CD4-positive, alpha-beta T cell (primary cell): ENCODE data around the gene USP16. TPM values are rescaled to one million over a fixed set of nuclear protein-coding genes. Genes with fewer than 3 reads are reported as not detected.

Experiments
- ATAC-seq: fragments of 200-7000 bp; cut with Tn5 transposase; one replicate; pipeline ENCODE4 v1.10.0; 2022; ENCODE audit warnings: mild to moderate bottlenecking; ENCODE audit not compliant: poor library complexity
- CTCF ChIA-PET: fragments of 350-600 bp; sonication (Branson Sonifier 250); formaldehyde crosslinking; loops from one replicate; lab custom pipeline; 2021; ENCODE audit warnings: antibody characterized with exemption, inconsistent platforms; lab: Charles Lee
- POLR2A ChIA-PET: fragments of 350-600 bp; sonication (Branson Sonifier 250); formaldehyde crosslinking; loops from one replicate; lab custom pipeline; 2021; ENCODE audit warnings: antibody characterized with exemption, inconsistent platforms; lab: Charles Lee
- DNase-seq, 14 experiments: peaks; one replicate each; pipeline ENCODE4 v3.0.0-alpha.2; 2013 to 2020; ENCODE audit warnings: mixed read lengths in 2 of 14
- H3K27ac ChIP-seq, 2 donors: one replicate each; pipeline versions ENCODE4 v1.5.1 to v1.7.0; 2013; ENCODE audit warnings: low read length in 2 of 2, low read depth in 1 of 2, mild to moderate bottlenecking in 1 of 2
- H3K27me3 ChIP-seq, 2 experiments: 1 replicate in 1 of 2; 2 replicates in 1 of 2; pipeline versions ENCODE4 v1.6.1 to v1.7.0; 2013; ENCODE audit warnings: low read length in 2 of 2, control low read depth in 1 of 2, mild to moderate bottlenecking in 1 of 2, moderate library complexity in 1 of 2; ENCODE audit not compliant: insufficient read depth in 2 of 2, control insufficient read depth in 1 of 2
- H3K36me3 ChIP-seq: one replicate; pipeline ENCODE4 v1.6.1; 2013; ENCODE audit warnings: low read length, control low read depth; ENCODE audit not compliant: insufficient read depth
- H3K4me1 ChIP-seq: one replicate; pipeline ENCODE4 v1.6.1; 2013; ENCODE audit warnings: low read length, control low read depth; ENCODE audit not compliant: insufficient read depth
- H3K4me3 ChIP-seq: one replicate; pipeline ENCODE4 v1.5.1; 2013; ENCODE audit warnings: mild to moderate bottlenecking, low read length, moderate library complexity
- H3K9me3 ChIP-seq, 2 experiments: 1 replicate in 1 of 2; 2 replicates in 1 of 2; pipeline versions ENCODE4 v1.6.1 to v1.7.0; 2013; ENCODE audit warnings: low read length in 2 of 2, mild to moderate bottlenecking in 2 of 2, control low read depth in 1 of 2, moderate library complexity in 1 of 2; ENCODE audit not compliant: control insufficient read depth in 1 of 2, insufficient read depth in 1 of 2
- H3K27ac Mint-ChIP-seq: one replicate; pipeline ENCODE4 v1.8.0; 2020; ENCODE audit warnings: mixed read lengths
- H3K27me3 Mint-ChIP-seq: one replicate; pipeline ENCODE4 v1.8.0; 2021; ENCODE audit warnings: mixed read lengths
- H3K36me3 Mint-ChIP-seq: one replicate; pipeline ENCODE4 v1.8.0; 2021; ENCODE audit warnings: low read depth, mixed read lengths
- H3K4me1 Mint-ChIP-seq: one replicate; pipeline ENCODE4 v1.8.0; 2021; ENCODE audit warnings: low read depth, mixed read lengths
- H3K4me3 Mint-ChIP-seq: one replicate; pipeline ENCODE4 v1.8.0; 2020; ENCODE audit warnings: mild to moderate bottlenecking, mixed read lengths
- H3K9me3 Mint-ChIP-seq: one replicate; pipeline ENCODE4 v1.8.0; 2020; ENCODE audit warnings: mixed read lengths
- CTCF ChIP-seq: fragments of 200-600 bp; IDR thresholded peaks from one replicate; pipeline ENCODE4 v1.8.0; 2022; ENCODE audit warnings: antibody characterized with exemption, mild to moderate bottlenecking
- intact Hi-C, 2 experiments: fragments of 100-400 bp; cut with DNase I in 1 of 2; cut with micrococcal nuclease in 1 of 2; formaldehyde crosslinking; loops; one replicate each; pipeline versions ENCODE4 v1.15.1 to v1.9.0; 2023 to 2025; cut with DNase I, micrococcal nuclease
- total RNA-seq, 174 experiments: library from RNA in 2 of 174; stranded (reverse) in 2 of 174; gene quantifications; one replicate each; pipeline ENCODE4 v1.2.3 and lab custom pipeline; 2021 to 2026

Gene USP16
- total RNA-seq, 2 experiments from 2014 or later, result 79.7 to 81.7 TPM

GRCh38 chr21:29085106-29085752 is 60.8 kb downstream of the USP16 start:
- Histone ChIP-seq H3K27me3 (no peaks in the 10 kb centered on the region), H3K9me3 (no peaks in the 10 kb centered on the region), H3K4me3 (no peak overlapping the region), H3K4me1 (peaks cover 13% of the 10 kb centered on the region), H3K27ac (no peak overlapping the region), H3K36me3 (peaks cover 7% of the 10 kb centered on the region)
- ChIA-PET CTCF (no interaction called here), POLR2A (no interaction called here)
- no peaks in the 10 kb centered on the region for H3K27me3 Mint-ChIP-seq
- H3K9me3 Mint-ChIP-seq, result no peaks in the 10 kb centered on the region
- no peak for TF ChIP-seq CTCF
- H3K27ac Mint-ChIP-seq, result no peak overlapping the region
- intact Hi-C loops, result no loop called here
- ATAC-seq, result no peak
- peaks cover 11% of the 10 kb centered on the region for H3K36me3 Mint-ChIP-seq
- H3K4me1 Mint-ChIP-seq, result peaks cover 22% of the 10 kb centered on the region
- H3K4me3 Mint-ChIP-seq, result no peak overlapping the region
- no peak for DNase-seq

GRCh38 chr21:29091033-29091432 is 66.6 kb downstream of the USP16 start:
- no peak for TF ChIP-seq CTCF
- no peak overlapping the region for H3K27ac ChIP-seq

GRCh38 chr21:29092102-29092959 is 67.9 kb downstream of the USP16 start:
- DNase-seq (no peak), ATAC-seq (no peak)
- Mint-ChIP-seq H3K4me3 (no peak overlapping the region), H3K36me3 (peaks cover 9% of the 10 kb centered on the region), H3K4me1 (no peaks in the 10 kb centered on the region), H3K27me3 (no peaks in the 10 kb centered on the region), H3K9me3 (no peaks in the 10 kb centered on the region), H3K27ac (no peak overlapping the region)
- H3K27me3 ChIP-seq, result no peaks in the 10 kb centered on the region
- CTCF ChIA-PET, result interaction anchor here (1.2 kb wide), 1 partner anchor 284 kb away, joined by 3 read pairs; no protein-coding TSS in a partner anchor
- TF ChIP-seq CTCF, result no peak
- H3K4me3 ChIP-seq, result no peak overlapping the region
- H3K36me3 ChIP-seq, result peaks cover 8% of the 10 kb centered on the region
- intact Hi-C loops, result loop anchor here in 1 of 2 experiments (1.0 to 10.0 kb wide), 2 partner anchors 281 to 382 kb away; no protein-coding TSS in a partner anchor
- no peak overlapping the region for H3K27ac ChIP-seq
- POLR2A ChIA-PET, result no interaction called here
- no peaks in the 10 kb centered on the region for H3K9me3 ChIP-seq
- no peaks in the 10 kb centered on the region for H3K4me1 ChIP-seq

More at GRCh38 chr21:29091033-29091432, 66.6 kb downstream of the USP16 start:
- no peaks in the 10 kb centered on the region for H3K27me3 ChIP-seq
- no peak for ATAC-seq
- H3K36me3 ChIP-seq, result peaks cover 15% of the 10 kb centered on the region
- DNase-seq, result no peak
- H3K9me3 ChIP-seq, result no peaks in the 10 kb centered on the region
- intact Hi-C loops, result loop anchor here in 1 of 2 experiments (1.0 to 10.0 kb wide), 3 partner anchors 258 to 762 kb away; no protein-coding TSS in a partner anchor
- Mint-ChIP-seq H3K4me3 (no peak overlapping the region), H3K36me3 (peaks cover 15% of the 10 kb centered on the region), H3K27me3 (no peaks in the 10 kb centered on the region), H3K9me3 (no peaks in the 10 kb centered on the region), H3K27ac (no peak overlapping the region), H3K4me1 (no peaks in the 10 kb centered on the region)
- H3K4me1 ChIP-seq, result no peaks in the 10 kb centered on the region
- POLR2A ChIA-PET, result no interaction called here
- CTCF ChIA-PET, result no interaction called here
- H3K4me3 ChIP-seq, result no peak overlapping the region
